Lung (tissue), 12 donors: ENCODE data around the gene FGGY. TPM values are rescaled to one million over a fixed set of nuclear protein-coding genes. Genes with fewer than 3 reads are reported as not detected.
A peak's percentile ranks its signal among the peaks of the same experiment; 100 is the strongest.

Source experiments
- ATAC-seq: fragments of 200-7000 bp; cut with Tn5 transposase; one replicate; pipeline ENCODE4 v1.9.1; 2020; ENCODE audit warnings: moderate number of reproducible peaks; ENCODE audit not compliant: insufficient read depth, low FRiP score
- DNase-seq, 3 donors: peaks; one replicate each; pipeline ENCODE4 v3.0.0-alpha.2; 2013 to 2017
- H3K27ac ChIP-seq, 2 donors: one replicate each; pipeline ENCODE4 v1.5.1; 2013; ENCODE audit warnings: mild to moderate bottlenecking in 2 of 2, moderate library complexity in 2 of 2, control low read depth in 1 of 2, inconsistent platforms in 1 of 2, low read depth in 1 of 2, low read length in 1 of 2
- H3K27me3 ChIP-seq, 3 donors: one replicate each; pipeline ENCODE4 v1.5.1; 2013; ENCODE audit warnings: low read length in 2 of 3; ENCODE audit not compliant: control insufficient read depth in 3 of 3, insufficient read depth in 3 of 3
- H3K36me3 ChIP-seq, 4 donors: one replicate each; pipeline ENCODE4 v1.5.1; 2013; ENCODE audit warnings: low read length in 4 of 4, mild to moderate bottlenecking in 1 of 4, moderate library complexity in 1 of 4; ENCODE audit not compliant: control insufficient read depth in 4 of 4, insufficient read depth in 4 of 4
- H3K4me1 ChIP-seq, 5 donors: one replicate each; pipeline ENCODE4 v1.5.1; 2013; ENCODE audit warnings: low read length in 5 of 5, mild to moderate bottlenecking in 2 of 5, moderate library complexity in 1 of 5; ENCODE audit not compliant: control insufficient read depth in 5 of 5, insufficient read depth in 5 of 5
- H3K4me3 ChIP-seq: one replicate; pipeline ENCODE4 v1.5.1; 2013; ENCODE audit warnings: mild to moderate bottlenecking, control low read depth, moderate library complexity
- H3K9ac ChIP-seq, 2 donors: one replicate each; pipeline ENCODE4 v1.5.1; 2013; ENCODE audit warnings: low read length in 2 of 2, control low read depth in 1 of 2; ENCODE audit not compliant: insufficient read depth in 1 of 2
- H3K9me3 ChIP-seq, 4 donors: one replicate each; pipeline ENCODE4 v1.5.1; 2013; ENCODE audit warnings: low read length in 3 of 4, mild to moderate bottlenecking in 1 of 4, moderate library complexity in 1 of 4; ENCODE audit not compliant: control insufficient read depth in 4 of 4, insufficient read depth in 3 of 4
- CTCF ChIP-seq: IDR thresholded peaks from 2 replicates; pipeline ENCODE4 v1.5.1; 2012; ENCODE audit warnings: mild to moderate bottlenecking; ENCODE audit errors: control extremely low read depth, extremely low read depth
- WGBS, 2 donors: extraction: QIAGEN DNeasy Blood & Tissue Kit; methylation state at CpG; one replicate each; pipeline ENCODE4 v1.1.7; 2013; 5-methylcytosine and 5-hydroxymethylcytosine counted together
- polyA plus RNA-seq, 2 donors: library from polyadenylated mRNA; stranded (reverse); fragments of 200-250 nt; gene quantifications; one replicate each; pipeline ENCODE4 v1.2.1, GENCODE V29; 2013
- total RNA-seq, 2 donors: library from RNA; depleted of rRNA in 1 of 2; stranded (reverse); fragments of >200 nt in 1 of 2; gene quantifications; one replicate each; pipeline ENCODE4 v1.2.1, GENCODE V29; 2014 to 2021
- donor health status: control.
- donor health status: control.
- donor health status: Bipolar disorder and iron deficiency.
- donor health status: healthy.
- donor health status: DM: yes; HTN: yes; CAD: no.

FGGY gene
- total and polyA plus RNA-seq, 4 donors: 16.1 to 42.3 (median 18.3) TPM

GRCh38 chr1:59279645-59280044 lies 17.2 kb upstream of the FGGY start:
- Histone ChIP-seq H3K27me3 (no peaks in the 10 kb centered on the region), H3K4me3 (no peak overlapping the region), H3K9ac (no peak overlapping the region), H3K9me3 (no peaks in the 10 kb centered on the region), H3K27ac (no peak overlapping the region), H3K4me1 (no peaks in the 10 kb centered on the region), H3K36me3 (no peaks in the 10 kb centered on the region)
- WGBS, 2 donors: 84 to 87% methylated on average over 5 of the region's 5 CpGs
- DNase-seq: peak in 1 of 3 donors; percentile 23
- no peak for TF ChIP-seq CTCF
- ATAC-seq: no peak

- TF ChIP-seq CTCF: no peak
- 52 to 75% methylated on average over 1 of the region's 1 CpG for WGBS, 2 donors
- no peaks in the 10 kb centered on the region for H3K4me1 ChIP-seq
- ATAC-seq: no peak
- H3K36me3 ChIP-seq: no peaks in the 10 kb centered on the region
- no peak overlapping the region for H3K27ac ChIP-seq
- no peaks in the 10 kb centered on the region for H3K9me3 ChIP-seq
- no peak overlapping the region for H3K9ac ChIP-seq
- H3K27me3 ChIP-seq: no peaks in the 10 kb centered on the region
- H3K4me3 ChIP-seq: no peak overlapping the region
- DNase-seq: no peak
Measured at GRCh38 chr1:59282951-59283350, 13.9 kb upstream of the FGGY start.

GRCh38 chr1:59285691-59286090 lies 11.2 kb upstream of the FGGY start:
- 91 to 99% methylated on average over 4 of the region's 4 CpGs for WGBS, 2 donors

More at GRCh38 chr1:59285691-59286090, 11.2 kb upstream of the FGGY start:
- no peak for TF ChIP-seq CTCF
- Histone ChIP-seq H3K4me1 (no peaks in the 10 kb centered on the region), H3K4me3 (no peak overlapping the region), H3K9ac (no peak overlapping the region), H3K36me3 (no peaks in the 10 kb centered on the region), H3K9me3 (no peaks in the 10 kb centered on the region), H3K27me3 (no peaks in the 10 kb centered on the region), H3K27ac (no peak overlapping the region)
- no peak for DNase-seq
- no peak for ATAC-seq
